ENCODE measurements around the gene C1QC.

DNA sequence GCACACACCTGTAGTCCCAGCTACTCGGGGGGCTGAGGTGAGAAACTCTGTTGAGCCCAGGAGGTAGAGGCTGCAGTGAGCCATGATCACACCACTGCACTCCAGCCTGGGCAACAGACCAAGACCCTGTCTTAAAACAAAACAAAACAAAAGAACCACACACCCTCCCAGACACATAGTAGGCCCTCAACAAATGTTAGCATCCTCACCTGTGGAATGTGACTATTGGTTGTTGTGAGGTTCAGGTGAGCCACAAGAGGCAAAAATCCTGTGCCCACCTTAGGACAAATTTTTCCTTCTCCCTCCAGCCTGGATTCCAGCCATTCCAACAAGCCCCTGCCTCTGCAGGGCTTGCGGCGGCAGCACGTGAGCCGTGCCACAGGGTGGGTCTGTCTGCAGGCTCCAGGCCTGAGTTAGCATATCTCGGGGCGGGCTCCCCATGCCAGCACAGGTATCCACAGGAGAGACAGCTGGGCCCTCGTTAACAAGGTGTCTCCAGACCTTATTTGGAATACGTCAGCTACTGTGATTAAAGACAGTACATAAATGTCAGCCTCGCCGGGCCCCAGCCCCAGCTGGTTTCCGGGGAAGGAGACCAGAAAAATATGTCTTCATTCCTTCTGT, 27.0 kb downstream of the C1QC start:
- TF ChIP-seq POLR2A (IDR thresholded peaks at IDR 0.05) (no peak), POLR2AphosphoS5 (IDR thresholded peaks at IDR 0.05) (no peak)
- TF ChIP-seq, protein P1, sequence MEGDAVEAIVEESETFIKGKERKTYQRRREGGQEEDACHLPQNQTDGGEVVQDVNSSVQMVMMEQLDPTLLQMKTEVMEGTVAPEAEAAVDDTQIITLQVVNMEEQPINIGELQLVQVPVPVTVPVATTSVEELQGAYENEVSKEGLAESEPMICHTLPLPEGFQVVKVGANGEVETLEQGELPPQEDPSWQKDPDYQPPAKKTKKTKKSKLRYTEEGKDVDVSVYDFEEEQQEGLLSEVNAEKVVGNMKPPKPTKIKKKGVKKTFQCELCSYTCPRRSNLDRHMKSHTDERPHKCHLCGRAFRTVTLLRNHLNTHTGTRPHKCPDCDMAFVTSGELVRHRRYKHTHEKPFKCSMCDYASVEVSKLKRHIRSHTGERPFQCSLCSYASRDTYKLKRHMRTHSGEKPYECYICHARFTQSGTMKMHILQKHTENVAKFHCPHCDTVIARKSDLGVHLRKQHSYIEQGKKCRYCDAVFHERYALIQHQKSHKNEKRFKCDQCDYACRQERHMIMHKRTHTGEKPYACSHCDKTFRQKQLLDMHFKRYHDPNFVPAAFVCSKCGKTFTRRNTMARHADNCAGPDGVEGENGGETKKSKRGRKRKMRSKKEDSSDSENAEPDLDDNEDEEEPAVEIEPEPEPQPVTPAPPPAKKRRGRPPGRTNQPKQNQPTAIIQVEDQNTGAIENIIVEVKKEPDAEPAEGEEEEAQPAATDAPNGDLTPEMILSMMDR (IDR thresholded peaks at IDR 0.05) = no peak

Data from sigmoid colon (tissue), 4 donors.